K562 (cell line): ENCODE results near the gene MARCHF9. TPM values are rescaled to one million over a fixed set of nuclear protein-coding genes. Genes with fewer than 3 reads are reported as not detected.

Experiments used
- ATAC-seq: fragments of 200-7000 bp; cut with Tn5 transposase; 3 replicates; pipeline ENCODE4 v1.9.1; 2020; ENCODE audit warnings: moderate library complexity
- BruUV-seq: library from RNA; stranded (reverse); fragments of 400-500 nt; replicated peaks from 2 replicates; lab custom pipeline; 2021; lab: Mats Ljungman, UMichigan
- CTCF ChIA-PET: fragments of 300-600 bp; formaldehyde crosslinking; extraction: SDS; loops from one replicate; lab custom pipeline; 2021; ENCODE audit warnings: low intra/inter-chr PET ratio; lab: Yijun Ruan, JAX
- POLR2A ChIA-PET: fragments of 300-600, 350-650 bp; sonication (Branson Sonifier 250); formaldehyde crosslinking; extraction: SDS; loops from one replicate; lab custom pipeline; 2021; ENCODE audit warnings: antibody characterized with exemption, inconsistent platforms; lab: Yijun Ruan, JAX
- DNase-seq, 4 experiments: peaks; one replicate each; pipeline versions ENCODE4 v3.0.0 to v3.0.0-alpha.2; 2011 to 2018; ENCODE audit warnings: low spot score in 3 of 4, mixed read lengths in 3 of 4; ENCODE audit errors: extremely low read depth in 1 of 4
- FAIRE-seq: peaks from 2 replicates; lab custom pipeline; 2011; peaks lifted over from hg19 to GRCh38; lab: Jason Lieb, UNC
- H2AFZ ChIP-seq: 2 replicates; pipeline ENCODE4 v1.6.0; 2011; ENCODE audit warnings: low read depth, low read length, control low read depth, inconsistent platforms
- H3K27ac ChIP-seq: fragments of 200-600 bp; 3 replicates; pipeline ENCODE4 v1.8.0; 2011; ENCODE audit warnings: low read depth, mild to moderate bottlenecking, control low read depth, inconsistent platforms, low read length, moderate library complexity, mixed read lengths; ENCODE audit errors: extremely low read depth
- H3K27me3 ChIP-seq, 2 experiments: fragments of 300-600 bp in 1 of 2; 2 replicates in 1 of 2; 3 replicates in 1 of 2; pipeline versions ENCODE4 v1.6.0 to v1.8.0; 2011; ENCODE audit warnings: inconsistent platforms in 2 of 2, low read length in 2 of 2, mild to moderate bottlenecking in 1 of 2, mixed read lengths in 1 of 2, moderate library complexity in 1 of 2; ENCODE audit not compliant: control insufficient read depth in 2 of 2, insufficient read depth in 2 of 2
- H3K36me3 ChIP-seq: fragments of 300-600 bp; 3 replicates; pipeline ENCODE4 v1.8.0; 2011; ENCODE audit warnings: mild to moderate bottlenecking, low read length, inconsistent platforms; ENCODE audit not compliant: control insufficient read depth, insufficient read depth
- H3K4me1 ChIP-seq, 2 experiments: fragments of 200-600 bp in 1 of 2; replicated peaks in 1 of 2; 2 replicates in 1 of 2; 3 replicates in 1 of 2; pipeline versions ENCODE4 v1.5.1 to v1.8.0; 2011; ENCODE audit warnings: inconsistent platforms in 2 of 2, low read length in 2 of 2, mild to moderate bottlenecking in 1 of 2, mixed read lengths in 1 of 2, moderate library complexity in 1 of 2; ENCODE audit not compliant: control insufficient read depth in 2 of 2, insufficient read depth in 2 of 2
- H3K4me2 ChIP-seq: 2 replicates; pipeline ENCODE4 v1.6.1; 2011; ENCODE audit warnings: low read length, control low read depth, inconsistent platforms, mixed read lengths; ENCODE audit not compliant: insufficient read depth
- H3K4me3 ChIP-seq: fragments of 200-600 bp; sonication (generic), shearing (Covaris generic); 2 replicates; pipeline ENCODE4 v1.5.1; 2016; ENCODE audit warnings: control low read depth, inconsistent platforms
- H3K79me2 ChIP-seq: fragments of 200-600 bp; 3 replicates; pipeline ENCODE4 v1.8.0; 2011; ENCODE audit warnings: low read length, inconsistent platforms; ENCODE audit not compliant: control insufficient read depth, insufficient read depth
- H3K9ac ChIP-seq, 2 experiments: 2 replicates each; pipeline versions ENCODE4 v1.6.0 to v1.6.1; 2011; ENCODE audit warnings: low read depth in 2 of 2, low read length in 2 of 2, control low read depth in 1 of 2, inconsistent platforms in 1 of 2, mild to moderate bottlenecking in 1 of 2, mixed read lengths in 1 of 2; ENCODE audit not compliant: insufficient read depth in 1 of 2
- H3K9me1 ChIP-seq: one replicate; pipeline ENCODE4 v1.6.0; 2011; ENCODE audit warnings: inconsistent platforms, mild to moderate bottlenecking, low read length, moderate library complexity; ENCODE audit not compliant: control insufficient read depth, insufficient read depth
- H3K9me3 ChIP-seq: replicated peaks from 2 replicates; pipeline ENCODE4 v1.5.1; 2011; ENCODE audit warnings: low read depth, low read length, inconsistent platforms; ENCODE audit not compliant: control insufficient read depth, insufficient read depth
- H4K20me1 ChIP-seq: replicated peaks from 2 replicates; pipeline ENCODE4 v1.6.1; 2011; ENCODE audit warnings: low read length, inconsistent platforms, mixed read lengths; ENCODE audit not compliant: control insufficient read depth, insufficient read depth
- BRF1 ChIP-seq: IDR thresholded peaks from 3 replicates; pipeline ENCODE4 v1.6.1; 2011; ENCODE audit warnings: borderline replicate concordance, mild to moderate bottlenecking; ENCODE audit not compliant: insufficient read length; ENCODE audit errors: extremely low read depth
- CHCHD3 ChIP-seq: fragments of 250-450 bp; sonication (Bioruptor Pico); IDR thresholded peaks from 2 replicates; pipeline ENCODE4 v2.1.2; 2022; ENCODE audit warnings: mild to moderate bottlenecking
- FIP1L1 ChIP-seq: fragments of 200-400 bp; formaldehyde crosslinking; IDR thresholded peaks from 2 replicates; pipeline ENCODE4 v1.6.1; 2018; ENCODE audit warnings: mild to moderate bottlenecking, low read depth, low read length; ENCODE audit not compliant: poor library complexity, severe bottlenecking
- MAFG ChIP-seq: fragments of 450-650 bp; conservative IDR thresholded peaks from 2 replicates; pipeline ENCODE4 v1.6.1; 2016; ENCODE audit warnings: missing genetic modification characterization, missing compliant biosample characterization
- MAZ ChIP-seq, 2 experiments: fragments of 450-650 bp in 1 of 2; sonication (generic) in 1 of 2; formaldehyde crosslinking; IDR thresholded peaks in 1 of 2; conservative IDR thresholded peaks in 1 of 2; 2 replicates each; pipeline versions ENCODE4 v1.4.0 to v1.5.0; 2020; ENCODE audit warnings: mild to moderate bottlenecking in 1 of 2, missing genetic modification reagents in 1 of 2
- SIX5 ChIP-seq, 2 experiments: IDR thresholded peaks; 2 replicates each; pipeline ENCODE4 v1.6.1; 2011; ENCODE audit warnings: low read length in 2 of 2, borderline replicate concordance in 1 of 2, low read depth in 1 of 2, mild to moderate bottlenecking in 1 of 2, moderate library complexity in 1 of 2; ENCODE audit not compliant: insufficient read depth in 1 of 2
- WHSC1 ChIP-seq: IDR thresholded peaks from one replicate; pipeline ENCODE4 v1.6.1; 2012; ENCODE audit warnings: low read length, control low read depth, inconsistent platforms
- YBX1 ChIP-seq: fragments of 450-650 bp; IDR thresholded peaks from 2 replicates; pipeline ENCODE4 v1.7.1; 2016; ENCODE audit warnings: mild to moderate bottlenecking
- ZNF140 ChIP-seq: fragments of 250-450 bp; sonication (Bioruptor Pico); IDR thresholded peaks from 2 replicates; pipeline ENCODE4 v1.8.0; 2021; ENCODE audit warnings: moderate library complexity, mild to moderate bottlenecking, inconsistent platforms
- ZNF146 ChIP-seq: IDR thresholded peaks from one replicate; pipeline ENCODE4 v1.6.1; 2018; ENCODE audit warnings: missing compliant biosample characterization; ENCODE audit not compliant: unreplicated experiment
- ZNF561 ChIP-seq: fragments of 450-650 bp; formaldehyde crosslinking; conservative IDR thresholded peaks from 2 replicates; pipeline ENCODE4 v1.4.0; 2020; ENCODE audit warnings: mild to moderate bottlenecking, moderate library complexity
- WGBS: fragments of 100-300 bp; shearing (Covaris generic); methylation state at CpG from one replicate; pipeline ENCODE4 v1.1.6; 2016; ENCODE audit warnings: low coverage, mixed read lengths; ENCODE audit not compliant: insufficient coverage; ENCODE audit errors: missing lambda C conversion rate; 5-methylcytosine and 5-hydroxymethylcytosine counted together
- in situ Hi-C: fragments of 300-500 bp; cut with MboI; formaldehyde crosslinking; loops from 4 replicates; pipeline ENCODE4 v1.15.0; 2018; ENCODE audit warnings: inconsistent platforms, mixed read lengths
- intact Hi-C: fragments of 100-400 bp; cut with micrococcal nuclease; formaldehyde crosslinking; loops from 2 replicates; pipeline ENCODE4 v1.14.2; 2022
- polyA plus RNA-seq, 8 experiments: library from polyadenylated mRNA; depleted of rRNA in 4 of 8; stranded (reverse) in 5 of 8; unstranded in 3 of 8; fragments of >200 nt; fragmentation: Nextera tagmentation in 2 of 8; fragmentation: Illumina TruSeq in 1 of 8; extraction: Ambion mirVana in 2 of 8; extraction: Trizol in 1 of 8; gene quantifications; 2 replicates each; pipeline versions ENCODE4 v1.2.1 to v1.2.3, GENCODE V29; 2011 to 2014; ENCODE audit warnings: inconsistent platforms in 1 of 8, missing spikeins in 1 of 8
- total RNA-seq, 7 experiments: library from RNA; depleted of rRNA in 6 of 7; stranded (reverse); fragments of >200 nt in 6 of 7; fragmentation: Illumina TruSeq in 2 of 7; extraction: Trizol in 2 of 7; gene quantifications; 2 replicates each; pipeline versions ENCODE4 v1.2.1 to v1.2.3, GENCODE V29; 2011 to 2021; ENCODE audit warnings: low replicate concordance in 1 of 7
- TF ChIP-seq, protein P1 (sequence below): IDR thresholded peaks from 2 replicates; pipeline ENCODE4 v1.6.1; 2011; ENCODE audit warnings: borderline replicate concordance, low read depth, mild to moderate bottlenecking, moderate library complexity, low read length; ENCODE audit not compliant: insufficient read depth, poor library complexity, severe bottlenecking
- TF ChIP-seq, protein P2 (sequence below): fragments of 450-650 bp; formaldehyde crosslinking; IDR thresholded peaks from 2 replicates; pipeline ENCODE4 v1.4.0; 2020; ENCODE audit warnings: mild to moderate bottlenecking, moderate library complexity
- TF ChIP-seq, protein P3 (sequence below): fragments of 450-650 bp; formaldehyde crosslinking; IDR thresholded peaks from 2 replicates; pipeline ENCODE4 v1.4.0; 2020; ENCODE audit warnings: mild to moderate bottlenecking, moderate library complexity

Gene MARCHF9
- total and polyA plus RNA-seq, 9 of the 15 experiments (the other 6 are each of a cell fraction or from before 2014, with no cell fraction given): 0.80 to 12.4 (median 6.2) TPM

DNA sequence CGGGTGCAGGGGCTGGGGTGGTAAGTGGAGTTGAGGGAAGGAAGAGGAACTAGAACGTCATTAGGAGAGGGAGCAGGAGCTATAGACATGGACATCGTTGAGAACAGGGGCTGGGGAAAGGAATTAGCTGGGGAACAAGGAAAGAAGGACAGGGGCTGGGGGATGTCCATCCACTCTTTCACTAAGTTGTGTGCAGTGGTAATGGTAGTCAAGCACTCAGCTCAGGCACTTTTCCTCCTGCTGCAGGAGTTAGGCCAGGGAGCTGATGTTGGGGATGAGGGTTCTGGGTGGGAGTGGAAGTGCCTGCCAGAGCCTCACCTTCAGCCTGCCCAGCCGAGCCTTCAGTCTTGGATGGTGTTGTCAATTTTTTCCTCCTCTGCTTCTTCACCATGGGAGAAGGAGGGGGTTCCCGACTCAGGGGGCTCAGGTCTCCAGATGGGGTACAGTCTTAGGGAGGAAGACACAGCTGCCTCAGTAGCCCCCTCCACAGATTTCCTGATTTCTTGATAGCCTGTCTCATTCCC, 25.5 kb upstream of the MARCHF9 start:
- intact Hi-C loops (loop anchor here (1.0 kb wide), 1 partner anchor 143 kb away; no protein-coding TSS in a partner anchor), in situ Hi-C loops (no loop called here)
- Histone ChIP-seq H3K79me2 (no peaks in the 10 kb centered on the region), H2AFZ (no peak overlapping the region), H3K36me3 (no peaks in the 10 kb centered on the region), H3K9me1 (peaks cover 4% of the 10 kb centered on the region), H3K4me2 (no peak overlapping the region), H3K27ac (no peak overlapping the region), H3K4me1 (peaks cover 0 to 17% of the 10 kb centered on the region in 2 experiments; a peak in 2 of 5 replicates), H3K27me3 (peaks cover 33 to 50% of the 10 kb centered on the region in 2 experiments), H3K9ac (no peak overlapping the region), H3K4me3 (no peak overlapping the region), H4K20me1 (no peaks in the 10 kb centered on the region; the same call in 1 of the 2 replicates), H3K9me3 (no peaks in the 10 kb centered on the region; the same call in 1 of the 2 replicates)
- no peak for FAIRE-seq
- ChIA-PET CTCF (no interaction called here), POLR2A (interaction anchor here (0.5 to 1.2 kb wide), 5 partner anchors 10 to 1803 kb away, joined by 3 to 6 read pairs (median 3); no protein-coding TSS in a partner anchor)
- no peak for ATAC-seq
- no peak for DNase-seq
- no TSS peak for BruUV-seq
- 3% methylated on average over 3 of the region's 5 CpGs for WGBS
- TF ChIP-seq ZNF140 (CRISPR knock-in tag) (no peak), SIX5 (IDR thresholded peaks at IDR 0.05; ENCODE audit: borderline replicate concordance in 1 of 2, insufficient read depth in 1 of 2, low read depth in 1 of 2, low read length in 2 of 2) (no peak), MAFG (tag) (no peak), BRF1 (no peak), ZNF561 (no peak), MAZ (CRISPR knock-in tag; conservative IDR thresholded peaks at IDR 0.05 in 1 of 2, IDR thresholded peaks at IDR 0.05 in 1 of 2) (no peak), WHSC1 (no peak), YBX1 (no peak), ZNF146 (CRISPR knock-in tag) (no peak), CHCHD3 (CRISPR knock-in tag) (no peak), FIP1L1 (no peak)
- TF ChIP-seq, protein P1, sequence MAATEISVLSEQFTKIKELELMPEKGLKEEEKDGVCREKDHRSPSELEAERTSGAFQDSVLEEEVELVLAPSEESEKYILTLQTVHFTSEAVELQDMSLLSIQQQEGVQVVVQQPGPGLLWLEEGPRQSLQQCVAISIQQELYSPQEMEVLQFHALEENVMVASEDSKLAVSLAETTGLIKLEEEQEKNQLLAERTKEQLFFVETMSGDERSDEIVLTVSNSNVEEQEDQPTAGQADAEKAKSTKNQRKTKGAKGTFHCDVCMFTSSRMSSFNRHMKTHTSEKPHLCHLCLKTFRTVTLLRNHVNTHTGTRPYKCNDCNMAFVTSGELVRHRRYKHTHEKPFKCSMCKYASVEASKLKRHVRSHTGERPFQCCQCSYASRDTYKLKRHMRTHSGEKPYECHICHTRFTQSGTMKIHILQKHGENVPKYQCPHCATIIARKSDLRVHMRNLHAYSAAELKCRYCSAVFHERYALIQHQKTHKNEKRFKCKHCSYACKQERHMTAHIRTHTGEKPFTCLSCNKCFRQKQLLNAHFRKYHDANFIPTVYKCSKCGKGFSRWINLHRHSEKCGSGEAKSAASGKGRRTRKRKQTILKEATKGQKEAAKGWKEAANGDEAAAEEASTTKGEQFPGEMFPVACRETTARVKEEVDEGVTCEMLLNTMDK: no peak
- TF ChIP-seq, protein P2, sequence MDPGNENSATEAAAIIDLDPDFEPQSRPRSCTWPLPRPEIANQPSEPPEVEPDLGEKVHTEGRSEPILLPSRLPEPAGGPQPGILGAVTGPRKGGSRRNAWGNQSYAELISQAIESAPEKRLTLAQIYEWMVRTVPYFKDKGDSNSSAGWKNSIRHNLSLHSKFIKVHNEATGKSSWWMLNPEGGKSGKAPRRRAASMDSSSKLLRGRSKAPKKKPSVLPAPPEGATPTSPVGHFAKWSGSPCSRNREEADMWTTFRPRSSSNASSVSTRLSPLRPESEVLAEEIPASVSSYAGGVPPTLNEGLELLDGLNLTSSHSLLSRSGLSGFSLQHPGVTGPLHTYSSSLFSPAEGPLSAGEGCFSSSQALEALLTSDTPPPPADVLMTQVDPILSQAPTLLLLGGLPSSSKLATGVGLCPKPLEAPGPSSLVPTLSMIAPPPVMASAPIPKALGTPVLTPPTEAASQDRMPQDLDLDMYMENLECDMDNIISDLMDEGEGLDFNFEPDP (CRISPR knock-in tag): no peak
- TF ChIP-seq, protein P3, sequence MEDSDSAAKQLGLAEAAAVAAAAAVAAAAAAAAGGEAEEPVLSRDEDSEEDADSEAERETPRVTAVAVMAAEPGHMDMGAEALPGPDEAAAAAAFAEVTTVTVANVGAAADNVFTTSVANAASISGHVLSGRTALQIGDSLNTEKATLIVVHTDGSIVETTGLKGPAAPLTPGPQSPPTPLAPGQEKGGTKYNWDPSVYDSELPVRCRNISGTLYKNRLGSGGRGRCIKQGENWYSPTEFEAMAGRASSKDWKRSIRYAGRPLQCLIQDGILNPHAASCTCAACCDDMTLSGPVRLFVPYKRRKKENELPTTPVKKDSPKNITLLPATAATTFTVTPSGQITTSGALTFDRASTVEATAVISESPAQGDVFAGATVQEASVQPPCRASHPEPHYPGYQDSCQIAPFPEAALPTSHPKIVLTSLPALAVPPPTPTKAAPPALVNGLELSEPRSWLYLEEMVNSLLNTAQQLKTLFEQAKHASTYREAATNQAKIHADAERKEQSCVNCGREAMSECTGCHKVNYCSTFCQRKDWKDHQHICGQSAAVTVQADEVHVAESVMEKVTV (CRISPR knock-in tag): no peak
